Caco-2 (cell line): Measurements from ENCODE around the gene VWA5A. TPM values are rescaled to one million over a fixed set of nuclear protein-coding genes. Genes with fewer than 3 reads are reported as not detected.

Experiments used
- BruUV-seq: library from RNA; stranded (reverse); fragments of 400-500 nt; replicated peaks from 2 replicates; lab custom pipeline; 2021; lab: Mats Ljungman, UMichigan
- CTCF ChIA-PET: fragments of 300-600 bp; sonication (Branson Sonifier 250); formaldehyde crosslinking; loops from one replicate; lab custom pipeline; 2022; ENCODE audit warnings: antibody characterized with exemption; lab: Charles Lee
- POLR2A ChIA-PET: fragments of 300-600 bp; sonication (Branson Sonifier 250); formaldehyde crosslinking; loops from one replicate; lab custom pipeline; 2022; ENCODE audit warnings: antibody characterized with exemption; lab: Charles Lee
- DNase-seq, 2 experiments: peaks; one replicate each; pipeline versions ENCODE4 v3.0.0 to v3.0.0-alpha.2; 2020 to 2022
- H3K27me3 ChIP-seq: replicated peaks from 2 replicates; pipeline ENCODE4 v1.6.0; 2011; ENCODE audit warnings: low read length; ENCODE audit not compliant: control insufficient read depth, insufficient read depth
- H3K36me3 ChIP-seq: 2 replicates; pipeline ENCODE4 v1.5.1; 2011; ENCODE audit warnings: low read length; ENCODE audit not compliant: control insufficient read depth, insufficient read depth
- H3K4me1 ChIP-seq: fragments of 250-450 bp; sonication (Bioruptor Pico); 2 replicates; pipeline ENCODE4 v1.5.1; 2020; ENCODE audit warnings: mild to moderate bottlenecking
- H3K4me3 ChIP-seq: 2 replicates; pipeline ENCODE4 v1.5.1; 2011; ENCODE audit warnings: low read depth, mild to moderate bottlenecking, control low read depth, low read length
- H3K9me3 ChIP-seq: fragments of 250-450 bp; sonication (Bioruptor Pico); 2 replicates; pipeline ENCODE4 v1.5.1; 2020; ENCODE audit warnings: mild to moderate bottlenecking, moderate library complexity
- H3K27ac Mint-ChIP-seq: one replicate; pipeline ENCODE4 v1.8.0; 2022; ENCODE audit warnings: mixed read lengths; ENCODE audit not compliant: unreplicated experiment
- H3K27me3 Mint-ChIP-seq: one replicate; pipeline ENCODE4 v1.8.0; 2022; ENCODE audit warnings: mixed read lengths; ENCODE audit not compliant: insufficient read depth, unreplicated experiment
- H3K36me3 Mint-ChIP-seq: one replicate; pipeline ENCODE4 v1.8.0; 2022; ENCODE audit warnings: mild to moderate bottlenecking, mixed read lengths; ENCODE audit not compliant: insufficient read depth, unreplicated experiment
- H3K4me1 Mint-ChIP-seq: one replicate; pipeline ENCODE4 v1.8.0; 2022; ENCODE audit warnings: low read depth, mixed read lengths; ENCODE audit not compliant: unreplicated experiment
- H3K4me3 Mint-ChIP-seq: one replicate; pipeline ENCODE4 v1.8.0; 2022; ENCODE audit warnings: mild to moderate bottlenecking, moderate library complexity, mixed read lengths; ENCODE audit not compliant: unreplicated experiment
- H3K9me3 Mint-ChIP-seq: one replicate; pipeline ENCODE4 v1.8.0; 2022; ENCODE audit warnings: mixed read lengths; ENCODE audit not compliant: unreplicated experiment
- CTCF ChIP-seq, 2 experiments: fragments of 200-600 bp in 1 of 2; IDR thresholded peaks; 1 replicate in 1 of 2; 2 replicates in 1 of 2; pipeline versions ENCODE4 v1.5.1 to v1.8.0; 2011 to 2022; ENCODE audit warnings: antibody characterized with exemption in 1 of 2, control low read depth in 1 of 2, inconsistent platforms in 1 of 2, low read depth in 1 of 2, low read length in 1 of 2, mild to moderate bottlenecking in 1 of 2, moderate library complexity in 1 of 2; ENCODE audit not compliant: insufficient read depth in 1 of 2, severe bottlenecking in 1 of 2, unreplicated experiment in 1 of 2
- intact Hi-C: fragments of 100-400 bp; cut with micrococcal nuclease; formaldehyde crosslinking; loops from one replicate; pipeline ENCODE4 v1.10.0; 2022; ENCODE audit not compliant: unreplicated experiment
- total RNA-seq: library from RNA; stranded (reverse); gene quantifications from 2 replicates; pipeline ENCODE4 v1.2.3, GENCODE V29; 2022

The VWA5A gene
- total RNA-seq, 1 experiment from 2014 or later: 1.6 TPM

- TF ChIP-seq CTCF (IDR thresholded peaks at IDR 0.05; ENCODE audit: insufficient read depth in 1 of 2, low read depth in 1 of 2, low read length in 1 of 2, severe bottlenecking in 1 of 2, unreplicated experiment in 1 of 2): no peak
- H3K9me3 Mint-ChIP-seq: no peaks in the 10 kb centered on the region
- H3K27me3 Mint-ChIP-seq: peaks cover 5% of the 10 kb centered on the region
- no peak for DNase-seq
- intact Hi-C loops: no loop called here
- no TSS peak for BruUV-seq
- Histone ChIP-seq H3K36me3 (no peaks in the 10 kb centered on the region), H3K27me3 (no peaks in the 10 kb centered on the region), H3K4me1 (peaks cover 5% of the 10 kb centered on the region; the same call in 1 of the 2 replicates), H3K9me3 (no peaks in the 10 kb centered on the region), H3K4me3 (no peak overlapping the region)
- CTCF ChIA-PET: no interaction called here
- no peaks in the 10 kb centered on the region for H3K36me3 Mint-ChIP-seq
- H3K4me1 Mint-ChIP-seq: peaks cover 7% of the 10 kb centered on the region
- no peak overlapping the region for H3K4me3 Mint-ChIP-seq
- H3K27ac Mint-ChIP-seq: no peak overlapping the region
- POLR2A ChIA-PET: no interaction called here
Observed at GRCh38 chr11:124119103-124119502, 3.9 kb downstream of the VWA5A start.

DNA sequence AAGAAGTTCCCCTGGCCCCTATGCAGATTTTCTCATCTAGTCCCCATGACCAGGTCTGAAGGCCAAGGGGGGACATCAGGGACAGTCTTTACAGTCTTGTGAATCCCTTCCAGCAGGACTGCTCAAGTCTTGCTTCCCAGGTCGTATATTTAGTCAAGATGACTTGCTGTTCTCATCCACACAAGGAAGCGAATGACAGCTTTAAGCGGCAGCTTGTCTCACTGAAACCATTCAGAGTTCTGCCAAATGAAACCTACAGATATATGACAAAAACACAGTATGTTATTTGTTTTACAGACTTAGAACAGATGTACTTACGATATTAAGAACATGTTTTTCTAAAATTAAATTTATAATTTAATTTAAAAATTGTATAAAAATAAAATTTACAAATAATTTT is 5.6 kb downstream of the VWA5A start:
- Histone ChIP-seq H3K9me3 (peaks cover 9% of the 10 kb centered on the region; the same call in 1 of the 2 replicates), H3K27me3 (no peaks in the 10 kb centered on the region), H3K4me3 (no peak overlapping the region), H3K36me3 (no peaks in the 10 kb centered on the region), H3K4me1 (no peaks in the 10 kb centered on the region)
- DNase-seq: no peak
- Mint-ChIP-seq H3K27ac (no peak overlapping the region), H3K4me1 (peaks cover under 1% of the 10 kb centered on the region), H3K9me3 (no peaks in the 10 kb centered on the region), H3K36me3 (no peaks in the 10 kb centered on the region), H3K27me3 (peaks cover 5% of the 10 kb centered on the region), H3K4me3 (no peak overlapping the region)
- ChIA-PET CTCF (interaction anchor here (1.0 kb wide), 1 partner anchor 49 kb away, joined by 3 read pairs; no protein-coding TSS in a partner anchor), POLR2A (no interaction called here)
- no peak for TF ChIP-seq CTCF (IDR thresholded peaks at IDR 0.05; ENCODE audit: insufficient read depth in 1 of 2, low read depth in 1 of 2, low read length in 1 of 2, severe bottlenecking in 1 of 2, unreplicated experiment in 1 of 2)
- intact Hi-C loops: no loop called here
- BruUV-seq: no TSS peak

DNA sequence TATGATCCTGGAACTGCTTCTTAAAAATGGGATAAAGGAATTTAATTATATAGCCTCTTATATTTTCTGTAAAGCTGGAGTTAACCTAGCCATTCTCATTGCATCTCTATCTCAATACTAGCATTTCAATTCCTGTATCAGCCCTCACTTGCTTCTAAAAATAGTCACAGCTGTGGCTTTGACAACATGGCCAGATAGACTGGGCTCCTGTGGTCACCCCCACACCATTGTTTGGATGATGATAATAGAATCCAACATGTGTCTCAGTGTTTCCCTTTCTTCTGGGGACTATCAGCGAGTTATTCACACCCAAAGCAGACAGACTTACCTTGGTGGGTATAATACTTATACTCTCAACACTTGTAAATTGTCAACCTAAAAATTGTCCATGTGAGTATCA is 6.9 kb downstream of the VWA5A start:
- H3K4me3 Mint-ChIP-seq: no peak overlapping the region
- no peak for DNase-seq
- TF ChIP-seq CTCF (IDR thresholded peaks at IDR 0.05; ENCODE audit: insufficient read depth in 1 of 2, low read depth in 1 of 2, low read length in 1 of 2, severe bottlenecking in 1 of 2, unreplicated experiment in 1 of 2): no peak
- intact Hi-C loops: no loop called here
- ChIA-PET POLR2A (no interaction called here), CTCF (no interaction called here)
- Histone ChIP-seq H3K4me3 (no peak overlapping the region), H3K4me1 (no peaks in the 10 kb centered on the region), H3K36me3 (no peaks in the 10 kb centered on the region), H3K27me3 (no peaks in the 10 kb centered on the region), H3K9me3 (peaks cover 9% of the 10 kb centered on the region; the same call in 1 of the 2 replicates)
- no peak overlapping the region for H3K27ac Mint-ChIP-seq
- no TSS peak for BruUV-seq
- no peaks in the 10 kb centered on the region for H3K4me1 Mint-ChIP-seq
- H3K9me3 Mint-ChIP-seq: no peaks in the 10 kb centered on the region
- H3K36me3 Mint-ChIP-seq: no peaks in the 10 kb centered on the region
- peaks cover 5% of the 10 kb centered on the region for H3K27me3 Mint-ChIP-seq
